GM12878 (cell line): ENCODE data around the gene UEVLD. TPM values are rescaled to one million over a fixed set of nuclear protein-coding genes. Genes with fewer than 3 reads are reported as not detected.

Experiments
- BACH1 ChIP-seq: fragments of 450-650 bp; IDR thresholded peaks from 2 replicates; pipeline ENCODE4 v1.6.1; 2017; ENCODE audit warnings: mild to moderate bottlenecking, borderline replicate concordance
- E2F4 ChIP-seq: IDR thresholded peaks from 2 replicates; pipeline ENCODE4 v1.6.1; 2012; ENCODE audit warnings: low read depth, low read length, improper control_type of control experiment
- KDM1A ChIP-seq: fragments of 200-600 bp; sonication (generic); IDR thresholded peaks from 2 replicates; pipeline ENCODE4 v1.6.1; 2016; ENCODE audit warnings: borderline replicate concordance
- MAX ChIP-seq: IDR thresholded peaks from 2 replicates; pipeline ENCODE4 v1.6.1; 2012; ENCODE audit warnings: low read depth, low read length, improper control_type of control experiment
- MEF2B ChIP-seq: fragments of 450-650 bp; IDR thresholded peaks from 2 replicates; pipeline ENCODE4 v1.6.1; 2018; ENCODE audit warnings: mild to moderate bottlenecking, moderate library complexity; ENCODE audit not compliant: partially characterized antibody, poor library complexity, severe bottlenecking
- MTA2 ChIP-seq: fragments of 450-650 bp; IDR thresholded peaks from 2 replicates; pipeline ENCODE4 v1.6.1; 2016; ENCODE audit warnings: low read depth, mild to moderate bottlenecking, moderate library complexity
- MXI1 ChIP-seq: fragments of 150-350 bp; IDR thresholded peaks from 2 replicates; pipeline ENCODE4 v1.6.1; 2011; ENCODE audit warnings: low read depth, mild to moderate bottlenecking, inconsistent platforms, low read length, improper control_type of control experiment
- RAD21 ChIP-seq: IDR thresholded peaks from 2 replicates; pipeline ENCODE4 v1.6.1; 2011; ENCODE audit warnings: mild to moderate bottlenecking, low read depth, low read length, moderate library complexity; ENCODE audit not compliant: insufficient read depth
- RAD51 ChIP-seq: fragments of 450-650 bp; IDR thresholded peaks from 2 replicates; pipeline ENCODE4 v1.6.1; 2016; ENCODE audit warnings: moderate library complexity, mild to moderate bottlenecking, inconsistent platforms
- RBBP5 ChIP-seq: fragments of 200-600 bp; sonication (generic); conservative IDR thresholded peaks from 2 replicates; pipeline ENCODE4 v1.6.1; 2016
- SMAD1 ChIP-seq: fragments of 450-650 bp; IDR thresholded peaks from 2 replicates; pipeline ENCODE4 v1.6.1; 2018; ENCODE audit warnings: mild to moderate bottlenecking, low read depth; ENCODE audit not compliant: partially characterized antibody
- TAF1 ChIP-seq: IDR thresholded peaks from 2 replicates; pipeline ENCODE4 v1.6.1; 2011; ENCODE audit warnings: mild to moderate bottlenecking, low read depth, low read length, borderline replicate concordance
- TCF7 ChIP-seq: IDR thresholded peaks from 2 replicates; pipeline ENCODE4 v1.6.1; 2014; ENCODE audit warnings: antibody characterized with exemption, borderline replicate concordance
- ZBED1 ChIP-seq: IDR thresholded peaks from 2 replicates; pipeline ENCODE4 v1.6.1; 2016; ENCODE audit warnings: borderline replicate concordance
- ZBTB11 ChIP-seq: fragments of 450-650 bp; formaldehyde crosslinking; IDR thresholded peaks from 2 replicates; pipeline ENCODE4 v1.5.0; 2022; ENCODE audit warnings: mild to moderate bottlenecking, missing genetic modification characterization
- ZSCAN29 ChIP-seq: fragments of 450-650 bp; IDR thresholded peaks from 2 replicates; pipeline ENCODE4 v1.6.1; 2017; ENCODE audit warnings: mild to moderate bottlenecking, moderate library complexity
- polyA plus RNA-seq, 11 experiments: library from polyadenylated mRNA; depleted of rRNA in 4 of 11; unstranded in 6 of 11; stranded (reverse) in 5 of 11; fragments of >200 nt; fragmentation: Nextera tagmentation in 4 of 11; fragmentation: Illumina TruSeq in 1 of 11; extraction: Ambion mirVana in 4 of 11; extraction: Trizol in 1 of 11; gene quantifications; 1 replicate in 1 of 11; 2 replicates in 10 of 11; pipeline versions ENCODE4 v1.2.1 to v1.2.3, GENCODE V29; 2011 to 2016; ENCODE audit warnings: inconsistent platforms in 2 of 11, missing spikeins in 2 of 11, low read depth in 1 of 11
- total RNA-seq, 4 experiments: library from RNA; depleted of rRNA in 3 of 4; stranded (reverse); fragments of >200 nt in 3 of 4; fragmentation: Illumina TruSeq in 1 of 4; extraction: Trizol in 1 of 4; gene quantifications; 2 replicates each; pipeline versions ENCODE4 v1.2.1 to v1.2.3, GENCODE V29; 2013 to 2021
- TF ChIP-seq, protein P1 (sequence below): fragments of 450-650 bp; formaldehyde crosslinking; IDR thresholded peaks from 2 replicates; pipeline ENCODE4 v1.4.0; 2022; ENCODE audit warnings: mild to moderate bottlenecking, moderate library complexity
- TF ChIP-seq, protein P2 (sequence below): IDR thresholded peaks from 2 replicates; pipeline ENCODE4 v1.6.1; 2011; ENCODE audit warnings: borderline replicate concordance, low read depth, mild to moderate bottlenecking, moderate library complexity, low read length; ENCODE audit not compliant: insufficient read depth, poor library complexity, severe bottlenecking

The UEVLD gene
- total and polyA plus RNA-seq, 10 of the 15 experiments (the other 5 are each of a cell fraction or from before 2014, with no cell fraction given): 6.5 to 16.3 (median 13.4) TPM

DNA sequence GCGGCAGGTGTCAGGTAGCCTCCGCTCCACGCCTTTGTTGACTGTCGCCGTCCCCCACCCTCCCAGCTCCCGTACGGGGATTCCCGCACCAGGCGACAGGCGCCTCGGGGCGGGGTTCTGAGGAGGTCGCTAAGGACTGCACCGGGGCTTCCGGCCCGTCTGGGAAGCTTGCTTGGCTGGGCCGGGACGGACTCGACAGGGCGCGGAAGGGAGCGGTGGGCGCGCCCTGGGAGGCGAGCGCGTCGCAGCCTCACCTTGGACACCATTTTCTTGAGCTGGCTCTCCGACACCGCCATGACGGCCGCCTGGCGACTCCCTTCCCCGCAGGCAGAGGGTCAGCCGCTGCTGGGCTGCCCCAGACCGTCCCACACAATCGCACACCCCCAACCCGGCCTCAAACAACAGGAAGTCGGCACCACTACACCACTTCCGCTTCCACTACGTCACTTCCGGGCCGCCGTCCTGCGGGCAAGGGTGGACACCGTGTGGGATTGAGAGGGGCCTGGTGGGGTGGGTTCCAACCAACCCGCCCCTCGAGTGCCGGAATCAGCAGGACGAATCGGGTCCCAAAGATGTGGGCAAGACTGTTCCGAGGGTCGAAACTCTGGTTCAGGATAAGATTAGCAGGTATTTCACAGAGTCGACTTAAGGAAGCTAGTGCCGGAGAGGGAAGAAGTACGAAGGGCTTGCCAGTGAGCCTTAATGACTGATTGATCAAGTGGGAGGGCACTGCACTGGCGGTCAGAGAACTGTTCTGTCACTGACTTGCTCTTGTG lies 61.8 kb downstream of the UEVLD start, which contains the start of gene TSG101 (continued):
- TF ChIP-seq, protein P1, sequence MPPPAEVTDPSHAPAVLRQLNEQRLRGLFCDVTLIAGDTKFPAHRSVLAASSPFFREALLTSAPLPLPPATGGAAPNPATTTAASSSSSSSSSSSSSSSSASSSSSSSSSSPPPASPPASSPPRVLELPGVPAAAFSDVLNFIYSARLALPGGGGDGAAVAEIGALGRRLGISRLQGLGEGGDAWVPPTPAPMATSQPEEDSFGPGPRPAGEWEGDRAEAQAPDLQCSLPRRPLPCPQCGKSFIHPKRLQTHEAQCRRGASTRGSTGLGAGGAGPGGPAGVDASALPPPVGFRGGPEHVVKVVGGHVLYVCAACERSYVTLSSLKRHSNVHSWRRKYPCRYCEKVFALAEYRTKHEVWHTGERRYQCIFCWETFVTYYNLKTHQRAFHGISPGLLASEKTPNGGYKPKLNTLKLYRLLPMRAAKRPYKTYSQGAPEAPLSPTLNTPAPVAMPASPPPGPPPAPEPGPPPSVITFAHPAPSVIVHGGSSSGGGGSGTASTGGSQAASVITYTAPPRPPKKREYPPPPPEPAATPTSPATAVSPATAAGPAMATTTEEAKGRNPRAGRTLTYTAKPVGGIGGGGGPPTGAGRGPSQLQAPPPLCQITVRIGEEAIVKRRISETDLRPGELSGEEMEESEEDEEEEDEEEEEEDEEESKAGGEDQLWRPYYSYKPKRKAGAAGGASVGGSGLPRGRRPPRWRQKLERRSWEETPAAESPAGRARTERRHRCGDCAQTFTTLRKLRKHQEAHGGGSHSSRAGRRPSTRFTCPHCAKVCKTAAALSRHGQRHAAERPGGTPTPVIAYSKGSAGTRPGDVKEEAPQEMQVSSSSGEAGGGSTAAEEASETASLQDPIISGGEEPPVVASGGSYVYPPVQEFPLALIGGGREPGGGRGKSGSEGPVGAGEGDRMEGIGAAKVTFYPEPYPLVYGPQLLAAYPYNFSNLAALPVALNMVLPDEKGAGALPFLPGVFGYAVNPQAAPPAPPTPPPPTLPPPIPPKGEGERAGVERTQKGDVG (CRISPR knock-in tag): no peak
- TF ChIP-seq ZSCAN29 (no peak), MAX (peak; percentile 43; the same call in 1 of the 2 replicates), ZBTB11 (CRISPR knock-in tag) (peak; percentile 30), KDM1A (no peak), RAD51 (no peak), MTA2 (0 out of 2 replicates have a peak, but pooled peaks have one; percentile 40), RAD21 (no peak), E2F4 (no peak), TCF7 (no peak), TAF1 (peak; percentile 80), BACH1 (peak; percentile 44; the same call in 1 of the 2 replicates), ZBED1 (0 out of 2 replicates have a peak, but pooled peaks have one; percentile 66), MXI1 (no peak; the same call in 1 of the 2 replicates), MEF2B (peak; percentile 6), RBBP5 (0 out of 2 replicates have a peak, but pooled peaks have one; percentile 80), SMAD1 (peak; percentile 73)
- TF ChIP-seq, protein P2, sequence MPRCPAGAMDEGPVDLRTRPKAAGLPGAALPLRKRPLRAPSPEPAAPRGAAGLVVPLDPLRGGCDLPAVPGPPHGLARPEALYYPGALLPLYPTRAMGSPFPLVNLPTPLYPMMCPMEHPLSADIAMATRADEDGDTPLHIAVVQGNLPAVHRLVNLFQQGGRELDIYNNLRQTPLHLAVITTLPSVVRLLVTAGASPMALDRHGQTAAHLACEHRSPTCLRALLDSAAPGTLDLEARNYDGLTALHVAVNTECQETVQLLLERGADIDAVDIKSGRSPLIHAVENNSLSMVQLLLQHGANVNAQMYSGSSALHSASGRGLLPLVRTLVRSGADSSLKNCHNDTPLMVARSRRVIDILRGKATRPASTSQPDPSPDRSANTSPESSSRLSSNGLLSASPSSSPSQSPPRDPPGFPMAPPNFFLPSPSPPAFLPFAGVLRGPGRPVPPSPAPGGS: no peak
